ENCODE measurements around the gene ORAI3.

- TF ChIP-seq CTCF (IDR thresholded peaks at IDR 0.05; ENCODE audit: poor library complexity, severe bottlenecking) (no peak), EZH2 (IDR thresholded peaks at IDR 0.05; ENCODE audit: borderline replicate concordance, insufficient read depth, low read length, poor library complexity, severe bottlenecking) (no peak)
These were observed 11.2 kb upstream of the ORAI3 start for GRCh38 chr16:30937692-30938091.
